CD4-positive, alpha-beta T cell treated with Interleukin-1 beta for 1 hour (primary cell): ENCODE results near the gene SULT4A1.

Experiments
- DNase-seq, 2 donors: peaks; one replicate each; pipeline ENCODE4 v3.0.0-alpha.2; 2020 to 2022

The SULT4A1 gene

GRCh38 chr22:43859621-43860020, 2.7 kb downstream of the SULT4A1 start:
- no peak for DNase-seq

- DNase-seq, result no peak
Measured at GRCh38 chr22:43859176-43859575, 3.1 kb downstream of the SULT4A1 start.

- DNase-seq, result no peak
Measured at GRCh38 chr22:43858156-43858895, 4.0 kb downstream of the SULT4A1 start.

GRCh38 chr22:43857367-43857766, 4.9 kb downstream of the SULT4A1 start:
- DNase-seq, result no peak

- no peak for DNase-seq
Measured at GRCh38 chr22:43855431-43855830, 6.9 kb downstream of the SULT4A1 start.

GRCh38 chr22:43854786-43855271, 7.5 kb downstream of the SULT4A1 start:
- DNase-seq, result no peak

GRCh38 chr22:43854121-43854785, 8.1 kb downstream of the SULT4A1 start:
- no peak for DNase-seq

GRCh38 chr22:43853328-43853931, 8.9 kb downstream of the SULT4A1 start:
- no peak for DNase-seq

GRCh38 chr22:43852573-43853327, 9.6 kb downstream of the SULT4A1 start:
- no peak for DNase-seq

- no peak for DNase-seq
Measured at GRCh38 chr22:43851979-43852307, 10.4 kb downstream of the SULT4A1 start.

- DNase-seq, result no peak
Measured at GRCh38 chr22:43851058-43851978, 11.0 kb downstream of the SULT4A1 start.

- DNase-seq, result no peak
Measured at GRCh38 chr22:43850529-43850928, 11.8 kb downstream of the SULT4A1 start.

- DNase-seq, result no peak
Measured at GRCh38 chr22:43849731-43850130, 12.6 kb downstream of the SULT4A1 start.

GRCh38 chr22:43848366-43849171, 13.7 kb downstream of the SULT4A1 start:
- DNase-seq, result no peak

- no peak for DNase-seq
Measured at GRCh38 chr22:43847376-43848289, 14.7 kb downstream of the SULT4A1 start.

- DNase-seq, result no peak
Measured at GRCh38 chr22:43846966-43847365, 15.3 kb downstream of the SULT4A1 start.

- DNase-seq, result no peak
Measured at GRCh38 chr22:43845981-43846380, 16.3 kb downstream of the SULT4A1 start.

- no peak for DNase-seq
Measured at GRCh38 chr22:43844560-43845545, 17.5 kb downstream of the SULT4A1 start.
